Kidney (tissue), 14 donors: ENCODE data around the gene FZD7. TPM values are rescaled to one million over a fixed set of nuclear protein-coding genes. Genes with fewer than 3 reads are reported as not detected.

Experiments used
- DNase-seq, 5 donors: peaks; one replicate each; pipeline ENCODE4 v3.0.0-alpha.2; 2013 to 2020
- FAIRE-seq: peaks from 2 replicates; lab custom pipeline; 2012; peaks lifted over from hg19 to GRCh38; lab: Jason Lieb, UNC
- H3K27ac ChIP-seq, 2 donors: one replicate each; pipeline ENCODE4 v1.7.0; 2013; ENCODE audit warnings: low read depth in 2 of 2, low read length in 2 of 2, inconsistent platforms in 1 of 2
- H3K27me3 ChIP-seq: one replicate; pipeline ENCODE4 v1.7.1; 2013; ENCODE audit warnings: low read length, inconsistent platforms; ENCODE audit not compliant: control insufficient read depth, insufficient read depth
- H3K36me3 ChIP-seq, 3 donors: one replicate each; pipeline versions ENCODE4 v1.7.0 to v1.7.1; 2013; ENCODE audit warnings: low read length in 3 of 3, control low read depth in 1 of 3, inconsistent platforms in 1 of 3; ENCODE audit not compliant: insufficient read depth in 3 of 3, control insufficient read depth in 2 of 3
- H3K4me1 ChIP-seq, 3 donors: one replicate each; pipeline versions ENCODE4 v1.7.0 to v1.7.1; 2013; ENCODE audit warnings: low read length in 3 of 3, inconsistent platforms in 1 of 3, low read depth in 1 of 3; ENCODE audit not compliant: control insufficient read depth in 2 of 3, insufficient read depth in 2 of 3
- H3K4me3 ChIP-seq, 3 donors: one replicate each; pipeline versions ENCODE4 v1.7.0 to v1.8.1; 2013; ENCODE audit warnings: low read length in 3 of 3, control low read depth in 1 of 3, inconsistent platforms in 1 of 3
- H3K9ac ChIP-seq, 3 donors: one replicate each; pipeline versions ENCODE4 v1.7.0 to v1.7.1; 2013; ENCODE audit warnings: low read length in 3 of 3, control low read depth in 1 of 3, inconsistent platforms in 1 of 3
- H3K9me3 ChIP-seq, 3 donors: one replicate each; pipeline versions ENCODE4 v1.7.0 to v1.7.1; 2013; ENCODE audit warnings: low read length in 3 of 3, control low read depth in 1 of 3, inconsistent platforms in 1 of 3; ENCODE audit not compliant: control insufficient read depth in 2 of 3, insufficient read depth in 1 of 3
- intact Hi-C: fragments of 100-400 bp; cut with DNase I; formaldehyde crosslinking; loops from one replicate; pipeline ENCODE4 v1.11.1; 2022
- polyA plus RNA-seq: library from polyadenylated mRNA; stranded (reverse); fragments of 350-450 nt; fragmentation: Illumina TruSeq; extraction: RNeasy Lipid Tissue Mini Kit (QIAGEN cat#74804); gene quantifications from one replicate; pipeline ENCODE4 v1.2.3, GENCODE V29; 2014; ENCODE audit warnings: low read depth, low replicate concordance; ENCODE audit not compliant: insufficient read depth
- total RNA-seq: library from RNA; stranded (reverse); fragmentation: NEBNext Ultra II Directional; extraction: Animal tissue kit (Norgen Biotek cat#: 25700); gene quantifications from one replicate; pipeline ENCODE4 v1.2.1, GENCODE V29; 2021
- TF ChIP-seq, protein P1 (sequence below): IDR thresholded peaks from 3 replicates; pipeline ENCODE4 v1.5.1; 2012; ENCODE audit warnings: mild to moderate bottlenecking, moderate library complexity, borderline replicate concordance; ENCODE audit not compliant: insufficient read depth; ENCODE audit errors: extremely low read depth
- donor health status: control.
- donor health status: control.
- donor health status: control.
- donor health status: control.
- donor health status: control.
- donor health status: DM: yes; HTN: yes; CAD: no.
- donor health status: Normal renal cell carcinoma (clear cell type).

FZD7 gene
- total and polyA plus RNA-seq, 2 donors from 2014 or later, result 5.6 to 14.0 TPM

- DNase-seq, result no peak
- intact Hi-C loops, result no loop called here
- H3K36me3 ChIP-seq, result no peaks in the 10 kb centered on the region
- TF ChIP-seq, protein P1, sequence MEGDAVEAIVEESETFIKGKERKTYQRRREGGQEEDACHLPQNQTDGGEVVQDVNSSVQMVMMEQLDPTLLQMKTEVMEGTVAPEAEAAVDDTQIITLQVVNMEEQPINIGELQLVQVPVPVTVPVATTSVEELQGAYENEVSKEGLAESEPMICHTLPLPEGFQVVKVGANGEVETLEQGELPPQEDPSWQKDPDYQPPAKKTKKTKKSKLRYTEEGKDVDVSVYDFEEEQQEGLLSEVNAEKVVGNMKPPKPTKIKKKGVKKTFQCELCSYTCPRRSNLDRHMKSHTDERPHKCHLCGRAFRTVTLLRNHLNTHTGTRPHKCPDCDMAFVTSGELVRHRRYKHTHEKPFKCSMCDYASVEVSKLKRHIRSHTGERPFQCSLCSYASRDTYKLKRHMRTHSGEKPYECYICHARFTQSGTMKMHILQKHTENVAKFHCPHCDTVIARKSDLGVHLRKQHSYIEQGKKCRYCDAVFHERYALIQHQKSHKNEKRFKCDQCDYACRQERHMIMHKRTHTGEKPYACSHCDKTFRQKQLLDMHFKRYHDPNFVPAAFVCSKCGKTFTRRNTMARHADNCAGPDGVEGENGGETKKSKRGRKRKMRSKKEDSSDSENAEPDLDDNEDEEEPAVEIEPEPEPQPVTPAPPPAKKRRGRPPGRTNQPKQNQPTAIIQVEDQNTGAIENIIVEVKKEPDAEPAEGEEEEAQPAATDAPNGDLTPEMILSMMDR, result no peak
- H3K27ac ChIP-seq, result no peak overlapping the region
- no peak overlapping the region for H3K4me3 ChIP-seq
- FAIRE-seq, result no peak
- no peak overlapping the region for H3K9ac ChIP-seq
- H3K27me3 ChIP-seq, result no peaks in the 10 kb centered on the region
- H3K9me3 ChIP-seq, result no peaks in the 10 kb centered on the region
- peaks cover 0 to 3% (median 0%) of the 10 kb centered on the region in 3 donors for H3K4me1 ChIP-seq
Observed at GRCh38 chr2:202023904-202024266, 9.8 kb upstream of the FZD7 start.

- DNase-seq (no peak), FAIRE-seq (no peak)
- Histone ChIP-seq H3K27ac (no peak overlapping the region), H3K4me1 (peaks cover 0 to 3% (median 0%) of the 10 kb centered on the region in 3 donors), H3K36me3 (no peaks in the 10 kb centered on the region), H3K9me3 (no peaks in the 10 kb centered on the region), H3K4me3 (no peak overlapping the region), H3K27me3 (no peaks in the 10 kb centered on the region), H3K9ac (no peak overlapping the region)
- intact Hi-C loops, result no loop called here
- TF ChIP-seq, protein P1, result no peak
Observed at GRCh38 chr2:202024871-202025270, 8.8 kb upstream of the FZD7 start.

- H3K27me3 ChIP-seq, result no peaks in the 10 kb centered on the region
- H3K9me3 ChIP-seq, result no peaks in the 10 kb centered on the region
- H3K9ac ChIP-seq, result no peak overlapping the region
- peaks cover 0 to 3% (median 0%) of the 10 kb centered on the region in 3 donors for H3K4me1 ChIP-seq
- TF ChIP-seq, protein P1, result no peak
- H3K4me3 ChIP-seq, result no peak overlapping the region
- no peaks in the 10 kb centered on the region for H3K36me3 ChIP-seq
- H3K27ac ChIP-seq, result no peak overlapping the region
- FAIRE-seq (no peak), DNase-seq (no peak)
- intact Hi-C loops, result no loop called here
Observed at GRCh38 chr2:202025816-202026215, 7.8 kb upstream of the FZD7 start.

DNA sequence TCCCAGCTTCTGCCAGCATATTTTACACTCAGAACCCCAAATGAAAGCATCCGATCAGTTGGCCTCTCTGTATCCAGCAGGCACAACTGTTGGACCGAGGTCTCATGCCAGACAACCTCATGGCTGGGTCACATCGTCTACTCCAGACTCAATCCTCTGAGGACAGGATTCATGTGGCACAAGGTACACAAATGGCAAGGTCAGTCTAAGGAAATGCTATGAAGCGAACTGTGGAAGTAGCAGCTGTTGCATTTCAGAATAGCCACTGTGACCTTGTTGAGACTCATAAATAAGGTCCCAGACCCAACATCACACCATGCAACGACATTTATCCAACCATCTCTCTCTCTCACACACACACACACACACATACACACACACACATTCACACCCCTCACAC lies 7.1 kb upstream of the FZD7 start:
- H3K27ac ChIP-seq, result no peak overlapping the region
- H3K4me1 ChIP-seq, result peaks cover 0 to 3% (median 0%) of the 10 kb centered on the region in 3 donors
- DNase-seq, result peak in 1 of 5 donors; percentile 42
- H3K27me3 ChIP-seq, result no peaks in the 10 kb centered on the region
- TF ChIP-seq, protein P1, result no peak
- no peak overlapping the region for H3K4me3 ChIP-seq
- FAIRE-seq, result no peak
- H3K9ac ChIP-seq, result no peak overlapping the region
- no peaks in the 10 kb centered on the region for H3K36me3 ChIP-seq
- H3K9me3 ChIP-seq, result no peaks in the 10 kb centered on the region
- intact Hi-C loops, result no loop called here
